HG03575 (cell line): Measurements from ENCODE around the gene ENAH.
"Not testable (repeated sequence)": the region's sequence is repeated elsewhere in the genome, so short reads cannot be mapped to it uniquely, and the experiment has no call there.

Experiments
- ATAC-seq: cut with Tn5 transposase; IDR thresholded peaks from one replicate; pipeline ENCODE4 v1.9.1; 2021; ENCODE audit not compliant: unreplicated experiment, insufficient number of reproducible peaks, low FRiP score; ENCODE audit errors: extremely low read depth

The ENAH gene

GRCh38 chr1:225483818-225484656, 168.9 kb downstream of the ENAH start:
- no peak for ATAC-seq

- no peak for ATAC-seq
Observed at GRCh38 chr1:225482421-225482950, 170.4 kb downstream of the ENAH start.

GRCh38 chr1:225481738-225482137, 171.2 kb downstream of the ENAH start:
- ATAC-seq: no peak

GRCh38 chr1:225480825-225481434, 172.0 kb downstream of the ENAH start:
- no peak for ATAC-seq

GRCh38 chr1:225479996-225480720, 172.8 kb downstream of the ENAH start:
- ATAC-seq: no peak

GRCh38 chr1:225479341-225479740, 173.6 kb downstream of the ENAH start:
- ATAC-seq: no peak

GRCh38 chr1:225477296-225477911, 175.5 kb downstream of the ENAH start:
- ATAC-seq: no peak

- no peak for ATAC-seq
Observed at GRCh38 chr1:225476538-225476988, 176.4 kb downstream of the ENAH start.

GRCh38 chr1:225476100-225476511, 176.8 kb downstream of the ENAH start:
- ATAC-seq: no peak

GRCh38 chr1:225474986-225475820, 177.7 kb downstream of the ENAH start:
- no peak for ATAC-seq

- no peak for ATAC-seq
Observed at GRCh38 chr1:225474439-225474985, 178.4 kb downstream of the ENAH start.

GRCh38 chr1:225473676-225474438, 179.1 kb downstream of the ENAH start:
- ATAC-seq: not testable (repeated sequence)

GRCh38 chr1:225473266-225473665, 179.7 kb downstream of the ENAH start:
- ATAC-seq: not testable (repeated sequence)

- no peak for ATAC-seq
Observed at GRCh38 chr1:225471453-225472301, 181.2 kb downstream of the ENAH start.

- ATAC-seq: no peak
Observed at GRCh38 chr1:225471109-225471452, 181.8 kb downstream of the ENAH start.

GRCh38 chr1:225470211-225471108, 182.5 kb downstream of the ENAH start:
- ATAC-seq: no peak
